ENCODE data around the gene PLTP. TPM values are rescaled to one million over a fixed set of nuclear protein-coding genes. Genes with fewer than 3 reads are reported as not detected.

PLTP gene
- total and polyA plus RNA-seq, 2 experiments from 2014 or later: 71.7 to 99.6 TPM

DNA sequence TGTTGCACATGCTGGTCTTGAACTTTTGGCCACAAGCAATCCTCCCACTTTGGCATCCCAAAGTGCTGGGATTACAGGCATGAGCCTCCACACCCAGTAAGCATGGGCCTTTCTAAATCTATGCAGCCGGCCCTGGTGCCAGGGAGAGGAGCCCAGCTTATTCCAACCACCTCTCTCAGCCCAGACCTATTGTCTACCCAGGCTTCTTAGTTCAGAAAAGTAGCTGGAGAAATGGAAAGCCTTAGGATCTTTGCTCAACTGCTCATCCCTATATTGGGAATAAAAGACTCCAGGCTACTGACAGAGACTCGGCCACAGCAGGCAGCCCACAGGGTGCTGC lies 14.7 kb upstream of the PLTP start:
- Histone ChIP-seq H3K4me3 (no peak overlapping the region), H3K36me3 (no peaks in the 10 kb centered on the region), H3K27me3 (no peaks in the 10 kb centered on the region), H3K27ac (no peak overlapping the region), H3K4me1 (ENCODE audit: low read depth) (peaks cover 8% of the 10 kb centered on the region), H3K9me3 (ENCODE audit: low read depth) (no peaks in the 10 kb centered on the region)
- TF ChIP-seq, protein P1, sequence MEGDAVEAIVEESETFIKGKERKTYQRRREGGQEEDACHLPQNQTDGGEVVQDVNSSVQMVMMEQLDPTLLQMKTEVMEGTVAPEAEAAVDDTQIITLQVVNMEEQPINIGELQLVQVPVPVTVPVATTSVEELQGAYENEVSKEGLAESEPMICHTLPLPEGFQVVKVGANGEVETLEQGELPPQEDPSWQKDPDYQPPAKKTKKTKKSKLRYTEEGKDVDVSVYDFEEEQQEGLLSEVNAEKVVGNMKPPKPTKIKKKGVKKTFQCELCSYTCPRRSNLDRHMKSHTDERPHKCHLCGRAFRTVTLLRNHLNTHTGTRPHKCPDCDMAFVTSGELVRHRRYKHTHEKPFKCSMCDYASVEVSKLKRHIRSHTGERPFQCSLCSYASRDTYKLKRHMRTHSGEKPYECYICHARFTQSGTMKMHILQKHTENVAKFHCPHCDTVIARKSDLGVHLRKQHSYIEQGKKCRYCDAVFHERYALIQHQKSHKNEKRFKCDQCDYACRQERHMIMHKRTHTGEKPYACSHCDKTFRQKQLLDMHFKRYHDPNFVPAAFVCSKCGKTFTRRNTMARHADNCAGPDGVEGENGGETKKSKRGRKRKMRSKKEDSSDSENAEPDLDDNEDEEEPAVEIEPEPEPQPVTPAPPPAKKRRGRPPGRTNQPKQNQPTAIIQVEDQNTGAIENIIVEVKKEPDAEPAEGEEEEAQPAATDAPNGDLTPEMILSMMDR (IDR thresholded peaks at IDR 0.05; ENCODE audit: low read depth, low read length): no peak
- no peak for DNase-seq (ENCODE audit: low read depth in 1 of 2, low spot score in 1 of 2)

DNA sequence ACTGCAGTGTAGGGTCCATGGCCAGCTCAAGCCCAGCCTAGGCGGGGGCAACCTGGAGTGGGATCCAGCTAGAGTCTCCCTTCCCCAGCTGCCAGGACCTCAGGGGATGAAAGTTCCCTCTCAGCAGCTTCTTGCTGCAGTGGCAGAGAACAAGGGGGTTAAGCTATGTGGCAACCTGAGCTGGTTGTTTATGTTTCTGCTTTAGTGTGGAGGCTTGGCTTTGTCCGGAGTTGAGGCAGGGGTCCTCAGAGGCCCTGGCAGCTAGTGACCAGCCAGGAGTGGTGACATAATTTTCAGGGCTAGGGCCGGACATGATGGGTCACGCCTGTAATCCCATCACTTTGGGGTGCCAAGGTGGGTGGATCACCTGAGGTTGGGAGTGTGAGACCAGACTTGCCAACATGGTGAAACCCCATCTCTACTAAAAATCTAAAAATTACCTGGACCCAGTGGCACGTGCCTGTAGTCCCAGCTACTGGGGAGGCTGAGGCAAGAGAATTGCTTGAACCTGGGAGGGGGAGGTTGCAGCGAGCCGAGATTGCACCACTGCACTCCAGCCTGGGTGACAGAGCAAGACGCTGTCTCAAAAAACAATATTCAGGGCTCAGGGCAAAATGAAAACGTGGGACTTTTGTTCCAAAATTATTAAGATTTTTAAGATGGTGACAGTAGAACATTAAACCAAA lies 14.0 kb upstream of the PLTP start:
- TF ChIP-seq, protein P1 (IDR thresholded peaks at IDR 0.05; ENCODE audit: low read depth, low read length): no peak
- Histone ChIP-seq H3K9me3 (ENCODE audit: low read depth) (no peaks in the 10 kb centered on the region), H3K36me3 (no peaks in the 10 kb centered on the region), H3K4me3 (no peak overlapping the region), H3K27me3 (no peaks in the 10 kb centered on the region), H3K27ac (no peak overlapping the region), H3K4me1 (ENCODE audit: low read depth) (peaks cover 8% of the 10 kb centered on the region)
- DNase-seq (ENCODE audit: low read depth in 1 of 2, low spot score in 1 of 2): no peak

DNA sequence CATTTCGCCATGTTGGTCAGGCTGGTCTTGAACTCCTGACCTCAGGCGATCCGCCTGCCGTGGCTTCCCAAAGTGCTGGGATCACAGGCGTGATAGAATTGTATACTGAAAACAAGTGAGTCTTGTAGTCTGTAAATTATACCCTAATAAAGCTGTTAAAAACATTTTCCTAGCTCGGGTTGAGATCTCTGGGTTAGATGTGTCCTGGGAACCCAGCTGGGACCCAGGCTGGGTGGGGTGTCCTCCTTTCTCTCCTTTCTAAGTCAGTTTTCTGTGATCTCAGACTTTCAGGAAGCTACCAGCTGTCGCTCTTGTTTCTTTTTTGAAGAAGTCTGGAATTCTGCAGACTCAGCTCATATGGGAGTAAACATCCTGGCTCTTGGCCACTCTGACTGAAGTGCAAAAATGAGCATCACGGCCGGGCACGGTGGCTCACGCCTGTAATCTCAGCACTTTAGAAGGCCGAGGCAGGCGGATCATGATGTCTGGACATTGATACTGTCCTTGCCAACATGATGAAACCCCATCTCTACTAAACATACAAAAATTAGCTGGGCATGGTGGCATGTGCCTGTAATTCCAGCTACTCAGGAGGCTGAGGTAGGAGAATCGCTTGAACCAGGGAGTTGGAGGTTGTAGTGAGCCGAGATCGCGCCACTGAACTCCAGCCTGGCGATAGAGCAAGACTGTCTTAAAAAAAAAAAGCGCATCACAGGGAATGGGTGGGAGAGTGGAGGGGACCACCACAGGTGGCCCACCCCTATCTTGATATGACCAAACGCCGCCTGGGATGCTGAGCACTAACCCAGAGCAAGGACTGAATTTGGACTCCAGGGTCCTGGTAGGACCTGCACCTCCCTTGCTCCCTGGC lies 12.7 kb upstream of the PLTP start:
- Histone ChIP-seq H3K4me3 (no peak overlapping the region), H3K4me1 (ENCODE audit: low read depth) (peaks cover 8% of the 10 kb centered on the region), H3K27me3 (no peaks in the 10 kb centered on the region), H3K9me3 (ENCODE audit: low read depth) (no peaks in the 10 kb centered on the region), H3K27ac (no peak overlapping the region), H3K36me3 (no peaks in the 10 kb centered on the region)
- TF ChIP-seq, protein P1 (IDR thresholded peaks at IDR 0.05; ENCODE audit: low read depth, low read length): no peak
- peak in 1 of 2 donors; percentile 80 for DNase-seq (ENCODE audit: low read depth in 1 of 2, low spot score in 1 of 2)

DNA sequence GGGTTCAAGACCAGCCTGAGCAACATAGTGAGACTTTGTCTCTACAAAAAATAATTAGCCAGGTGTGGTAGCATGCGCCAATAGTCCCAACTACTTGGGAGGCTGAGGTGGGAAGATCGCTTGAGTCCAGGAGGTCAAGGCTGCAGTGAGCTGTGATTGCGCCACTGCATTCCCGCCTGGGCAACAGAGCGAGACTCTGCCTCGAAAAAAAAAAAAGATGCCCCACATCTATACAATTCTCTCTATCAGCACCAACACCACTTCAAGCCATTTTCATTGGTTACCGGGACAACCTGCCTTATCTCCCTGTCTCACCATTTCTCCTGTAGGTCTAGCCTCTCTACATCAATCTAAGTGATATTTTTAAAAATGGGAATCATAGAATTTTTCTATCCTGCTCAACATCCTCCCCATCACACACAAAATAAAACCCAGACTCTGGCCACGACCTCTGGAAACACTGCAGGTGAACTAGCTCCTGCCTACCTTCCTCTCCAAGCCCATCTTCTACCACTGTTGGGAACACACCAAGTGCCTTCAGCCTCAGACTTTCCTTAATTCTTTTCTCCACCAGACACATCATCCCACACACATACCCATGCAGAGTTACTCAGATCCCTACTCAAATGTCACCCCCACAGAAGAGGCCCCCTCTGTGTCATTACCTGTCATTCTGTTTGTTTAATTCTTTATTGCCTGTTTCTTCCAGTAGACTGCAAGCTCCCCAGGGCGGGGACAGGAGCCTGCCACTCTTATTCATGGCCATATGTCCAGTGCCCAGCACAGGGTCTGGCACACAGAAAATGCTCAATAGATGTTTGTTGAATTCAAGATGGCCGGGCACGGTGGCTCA lies 9.6 kb upstream of the PLTP start:
- DNase-seq (ENCODE audit: low read depth in 1 of 2, low spot score in 1 of 2): no peak
- Histone ChIP-seq H3K4me3 (no peak overlapping the region), H3K27ac (no peak overlapping the region), H3K9me3 (ENCODE audit: low read depth) (no peaks in the 10 kb centered on the region), H3K4me1 (ENCODE audit: low read depth) (peaks cover 8% of the 10 kb centered on the region), H3K36me3 (no peaks in the 10 kb centered on the region), H3K27me3 (no peaks in the 10 kb centered on the region)
- TF ChIP-seq, protein P1 (IDR thresholded peaks at IDR 0.05; ENCODE audit: low read depth, low read length): no peak

Measured in cardiac muscle cell (in vitro differentiated cells and primary cell).